ENCODE measurements around the gene MZT2B.
"Not testable (repeated sequence)": the region's sequence is repeated elsewhere in the genome, so short reads cannot be mapped to it uniquely, and the experiment has no call there.

Gene MZT2B

GRCh38 chr2:130220505-130220904 is 38.4 kb downstream of the MZT2B start:
- not testable (repeated sequence) for DNase-seq

DNA sequence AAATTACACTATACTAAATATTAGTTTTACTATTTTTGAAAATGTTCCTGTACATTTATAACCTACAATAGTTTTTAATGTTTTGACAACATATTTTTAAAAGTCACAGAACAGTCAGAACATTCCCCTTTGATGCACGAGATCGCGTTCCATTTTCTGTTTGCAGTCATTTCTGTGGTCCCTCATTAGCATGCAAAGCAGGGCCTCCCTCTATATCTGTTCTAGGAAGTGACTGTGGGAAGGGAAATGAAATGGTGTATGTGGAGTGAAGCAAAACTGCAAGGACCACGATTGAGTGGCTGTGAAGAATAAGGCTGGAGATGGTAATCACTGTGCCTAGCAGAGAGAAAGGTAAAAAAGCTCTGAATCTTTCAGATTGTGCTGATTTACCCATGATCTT is 40.5 kb downstream of the MZT2B start:
- not testable (repeated sequence) for DNase-seq

- not testable (repeated sequence) for DNase-seq
These were observed 45.9 kb downstream of the MZT2B start for GRCh38 chr2:130228005-130228404.

DNA sequence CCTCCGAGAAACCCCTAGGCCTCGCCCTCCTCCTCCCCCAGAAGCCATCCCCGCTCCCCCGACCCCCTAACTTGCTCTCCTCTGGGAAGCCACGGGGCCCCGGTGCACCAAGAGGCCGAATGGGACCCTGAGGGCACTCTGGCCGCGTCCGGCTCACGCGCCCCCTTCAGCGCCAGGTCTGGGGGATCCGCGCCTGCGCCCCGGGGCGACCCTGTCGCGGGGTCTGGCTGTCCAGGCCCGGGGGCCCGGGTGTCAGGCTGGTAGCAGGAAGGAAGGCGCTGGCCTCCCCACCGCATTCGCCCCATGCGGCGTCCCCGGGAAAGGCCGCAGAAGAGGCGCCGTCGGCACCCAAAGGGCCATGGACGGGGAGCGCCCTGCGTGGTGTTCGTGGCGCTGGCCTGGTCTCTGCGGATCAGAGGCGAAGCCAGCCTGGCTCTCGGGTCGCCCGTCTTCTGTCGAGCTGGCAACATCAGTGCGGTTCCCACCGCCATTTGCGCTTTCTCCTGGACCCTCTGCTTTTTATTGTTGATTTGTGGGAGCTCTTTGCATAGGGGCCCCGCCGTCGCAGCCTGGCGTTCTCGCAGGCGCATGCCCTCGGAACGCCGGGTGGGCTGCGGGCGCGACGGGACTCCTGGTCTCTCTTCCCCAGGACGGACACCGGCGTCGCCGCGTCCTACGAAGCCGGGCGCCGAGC is 46.6 kb downstream of the MZT2B start:
- not testable (repeated sequence) for DNase-seq

- not testable (repeated sequence) for DNase-seq
These were observed 47.1 kb downstream of the MZT2B start for GRCh38 chr2:130229161-130229510.

DNA sequence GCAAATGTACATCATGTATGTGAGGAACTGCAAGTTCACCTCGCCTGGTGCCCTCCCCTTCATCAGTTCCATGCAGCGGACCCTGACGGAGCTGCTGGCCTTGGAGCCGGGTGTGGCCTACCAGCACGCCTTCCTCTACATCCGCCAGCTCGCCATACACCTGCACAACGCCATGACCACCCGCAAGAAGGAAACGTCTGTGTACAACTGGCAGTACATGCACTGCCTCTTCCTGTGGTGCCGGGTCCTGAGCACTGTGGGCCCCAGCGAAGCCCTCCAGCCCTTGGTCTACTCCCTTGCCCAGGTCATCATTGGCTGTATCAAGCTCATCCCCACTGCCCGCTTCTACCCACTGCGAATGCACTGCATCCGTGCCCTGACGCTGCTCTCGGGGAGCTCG is 48.3 kb downstream of the MZT2B start:
- DNase-seq: not testable (repeated sequence)

GRCh38 chr2:130230907-130231306 is 48.8 kb downstream of the MZT2B start:
- not testable (repeated sequence) for DNase-seq

DNA sequence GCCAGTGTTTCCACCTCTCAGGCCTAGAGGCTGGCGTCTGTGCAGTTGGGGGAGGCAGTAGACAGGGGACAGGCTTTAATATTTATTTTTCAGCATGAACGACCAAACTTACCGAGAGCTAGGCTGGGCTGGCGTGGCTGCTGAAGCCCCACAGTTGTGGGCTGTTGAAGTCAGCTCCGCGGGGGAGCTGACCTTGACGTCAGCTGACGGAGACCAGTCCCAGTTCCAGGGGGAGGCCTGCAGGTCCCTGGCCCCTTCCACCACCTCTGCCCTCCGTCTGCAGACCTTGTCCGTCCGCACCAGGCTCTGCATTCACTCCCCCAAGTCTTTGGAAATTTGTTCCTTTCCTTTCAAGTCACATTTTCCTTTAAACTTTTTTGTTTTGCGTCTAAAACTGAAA is 49.6 kb downstream of the MZT2B start:
- no peak for DNase-seq

DNA sequence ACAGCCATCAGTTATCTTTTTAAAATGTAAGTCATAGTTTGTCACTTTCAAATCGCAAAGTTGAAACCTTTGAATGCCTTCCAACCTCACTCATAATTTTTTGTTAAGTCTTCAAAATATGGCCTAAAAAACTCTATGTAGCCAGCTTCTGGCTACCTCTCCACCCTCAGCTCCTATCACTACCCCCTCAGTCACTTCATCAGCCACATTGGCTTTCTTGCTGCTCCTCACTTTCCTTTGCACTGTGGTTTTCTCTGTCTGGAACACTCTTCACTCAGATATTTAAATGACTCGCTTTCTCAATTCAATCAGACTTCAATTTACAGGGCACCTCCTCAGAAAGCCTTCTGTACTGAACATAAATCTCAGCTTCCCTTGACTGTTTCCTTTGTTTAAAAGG is 51.0 kb downstream of the MZT2B start:
- not testable (repeated sequence) for DNase-seq

DNA sequence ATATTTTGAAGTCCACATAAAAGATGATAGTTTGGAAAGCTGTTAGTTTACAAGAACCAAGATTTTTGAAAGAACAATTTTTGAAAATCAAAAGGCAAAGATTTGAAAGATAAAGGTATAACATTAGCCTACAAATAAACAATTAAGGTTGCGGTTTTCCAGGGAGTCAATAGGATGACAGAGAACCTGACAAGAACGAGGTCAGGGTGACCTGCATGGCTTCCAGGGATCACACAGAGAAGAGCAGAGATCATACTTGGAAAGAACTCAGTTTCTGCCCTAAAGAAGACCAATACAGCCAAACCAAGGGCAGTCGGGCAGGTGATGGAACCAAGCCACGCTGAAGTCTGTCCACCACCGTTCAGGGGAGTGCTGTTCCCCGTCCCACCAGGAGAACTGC is 57.5 kb downstream of the MZT2B start:
- DNase-seq: not testable (repeated sequence)

Data from NCI-H345 (cell line).